Measurements from ENCODE around the gene ABHD4. TPM values are rescaled to one million over a fixed set of nuclear protein-coding genes. Genes with fewer than 3 reads are reported as not detected.
A peak's percentile ranks its signal among the peaks of the same experiment; 100 is the strongest.

ABHD4 gene
- total RNA-seq, 2 donors from 2014 or later: 25.9 to 116 TPM

DNA sequence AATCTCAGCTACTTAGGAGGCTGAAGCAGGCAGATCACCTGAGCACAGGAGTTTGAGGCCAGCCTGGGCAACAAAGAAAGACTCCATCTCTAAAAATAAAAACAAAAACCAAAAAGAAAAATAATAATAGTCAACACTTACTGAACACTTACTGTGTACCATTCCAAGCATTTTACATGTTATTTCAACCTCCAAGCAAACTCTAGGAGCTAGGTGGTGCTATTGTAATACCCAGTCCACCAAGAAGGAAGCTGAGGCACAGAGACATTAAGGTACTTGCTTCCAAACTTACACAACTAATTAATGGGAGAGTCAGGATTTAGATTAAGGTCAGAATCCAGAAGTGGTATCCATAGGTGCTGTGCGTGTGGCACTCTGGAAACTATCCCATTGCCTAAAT lies 59.8 kb downstream of the ABHD4 start:
- H3K36me3 ChIP-seq: no peaks in the 10 kb centered on the region
- intact Hi-C loops (cut with DNase I): loop anchor here (10.0 kb wide), 1 partner anchor 167 kb away; the partner anchor contains the start of gene MRPL52
- H3K4me3 ChIP-seq: no peak overlapping the region
- H3K9me3 ChIP-seq: no peaks in the 10 kb centered on the region
- TF ChIP-seq, protein P1, sequence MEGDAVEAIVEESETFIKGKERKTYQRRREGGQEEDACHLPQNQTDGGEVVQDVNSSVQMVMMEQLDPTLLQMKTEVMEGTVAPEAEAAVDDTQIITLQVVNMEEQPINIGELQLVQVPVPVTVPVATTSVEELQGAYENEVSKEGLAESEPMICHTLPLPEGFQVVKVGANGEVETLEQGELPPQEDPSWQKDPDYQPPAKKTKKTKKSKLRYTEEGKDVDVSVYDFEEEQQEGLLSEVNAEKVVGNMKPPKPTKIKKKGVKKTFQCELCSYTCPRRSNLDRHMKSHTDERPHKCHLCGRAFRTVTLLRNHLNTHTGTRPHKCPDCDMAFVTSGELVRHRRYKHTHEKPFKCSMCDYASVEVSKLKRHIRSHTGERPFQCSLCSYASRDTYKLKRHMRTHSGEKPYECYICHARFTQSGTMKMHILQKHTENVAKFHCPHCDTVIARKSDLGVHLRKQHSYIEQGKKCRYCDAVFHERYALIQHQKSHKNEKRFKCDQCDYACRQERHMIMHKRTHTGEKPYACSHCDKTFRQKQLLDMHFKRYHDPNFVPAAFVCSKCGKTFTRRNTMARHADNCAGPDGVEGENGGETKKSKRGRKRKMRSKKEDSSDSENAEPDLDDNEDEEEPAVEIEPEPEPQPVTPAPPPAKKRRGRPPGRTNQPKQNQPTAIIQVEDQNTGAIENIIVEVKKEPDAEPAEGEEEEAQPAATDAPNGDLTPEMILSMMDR (IDR thresholded peaks at IDR 0.05): peak in 2 of 4 experiments; percentile 28 to 48
- no peak for TF ChIP-seq POLR2AphosphoS5 (IDR thresholded peaks at IDR 0.05)
- no peaks in the 10 kb centered on the region for H3K4me1 ChIP-seq (replicated peaks)
- no peak overlapping the region for H3K27ac ChIP-seq
- no peaks in the 10 kb centered on the region for H3K27me3 ChIP-seq (replicated peaks; ENCODE audit: insufficient read depth)
- 92% methylated on average over 1 of the region's 1 CpG for WGBS
- DNase-seq (ENCODE audit: low spot score): no peak

DNA sequence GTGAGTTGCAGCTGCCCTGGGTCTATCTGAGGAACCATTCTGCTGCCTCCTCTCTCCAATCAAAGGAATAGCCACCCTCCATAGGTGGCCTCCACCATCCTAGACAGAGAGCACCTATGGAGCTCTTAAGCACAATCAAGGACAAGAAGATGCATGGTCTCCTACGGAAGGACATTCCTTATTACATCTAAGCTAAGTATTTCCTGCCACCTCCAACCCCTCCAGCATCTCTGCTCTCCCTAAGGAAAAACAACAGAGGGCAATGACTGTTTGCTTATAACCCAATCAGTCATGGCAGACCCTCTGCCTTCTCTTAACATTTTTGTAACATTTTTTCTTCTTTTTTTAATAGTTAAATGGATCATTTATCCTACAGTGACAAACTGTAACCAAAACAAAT lies 60.8 kb downstream of the ABHD4 start:
- Histone ChIP-seq H3K4me3 (no peak overlapping the region), H3K36me3 (no peaks in the 10 kb centered on the region), H3K4me1 (replicated peaks) (no peaks in the 10 kb centered on the region), H3K27me3 (replicated peaks; ENCODE audit: insufficient read depth) (no peaks in the 10 kb centered on the region), H3K27ac (no peak overlapping the region), H3K9me3 (no peaks in the 10 kb centered on the region)
- DNase-seq (ENCODE audit: low spot score): no peak
- TF ChIP-seq POLR2AphosphoS5 (IDR thresholded peaks at IDR 0.05): no peak
- intact Hi-C loops (cut with DNase I): loop anchor here (10.0 kb wide), 1 partner anchor 166 kb away; the partner anchor contains the start of gene MRPL52
- 50% methylated on average over 1 of the region's 1 CpG for WGBS

DNA sequence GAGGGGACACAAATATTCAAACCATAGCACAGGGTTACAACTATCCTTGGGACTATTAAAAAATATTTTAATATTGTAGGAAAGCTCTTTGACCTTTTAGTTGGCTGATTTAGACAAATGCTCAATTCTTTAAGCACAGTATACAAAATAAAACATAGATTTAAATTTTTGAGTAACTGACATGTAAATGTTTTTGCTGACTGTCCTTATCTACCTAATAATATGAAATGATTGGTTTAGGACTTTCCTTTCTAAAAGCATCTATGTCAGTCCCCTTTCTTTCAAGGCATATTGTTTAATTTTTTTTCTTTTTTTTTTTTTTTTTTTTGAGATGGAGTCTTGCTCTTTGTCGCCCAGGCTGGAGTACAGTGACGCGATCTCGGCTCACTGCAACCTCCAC lies 62.6 kb downstream of the ABHD4 start:
- Histone ChIP-seq H3K27ac (no peak overlapping the region), H3K4me1 (replicated peaks) (no peaks in the 10 kb centered on the region), H3K4me3 (no peak overlapping the region), H3K9me3 (no peaks in the 10 kb centered on the region), H3K36me3 (no peaks in the 10 kb centered on the region), H3K27me3 (replicated peaks; ENCODE audit: insufficient read depth) (no peaks in the 10 kb centered on the region)
- DNase-seq (ENCODE audit: low spot score): no peak
- WGBS: 88% methylated on average over 4 of the region's 4 CpGs
- TF ChIP-seq, protein P1 (IDR thresholded peaks at IDR 0.05): no peak
- TF ChIP-seq POLR2AphosphoS5 (IDR thresholded peaks at IDR 0.05) (no peak), POLR2A (IDR thresholded peaks at IDR 0.05) (no peak)
- intact Hi-C loops (cut with DNase I): no loop called here

Other genes starting within 250 kb of the ABHD4 start
- 100 to 1,000 TPM; 231 to 289 TPM for gene DAD1, start 9.1 kb upstream of the ABHD4 start, total RNA-seq
- gene OR6J1, start 46.1 kb downstream of the ABHD4 start, total RNA-seq: not detected
- gene OXA1L, start 168.4 kb downstream of the ABHD4 start, total RNA-seq: 10 to 100 TPM; 65.2 to 81.9 TPM
- 1 to 10 TPM; 4.6 to 8.1 TPM for gene SLC7A7, start 217.1 kb downstream of the ABHD4 start, total RNA-seq
- gene MRPL52, start 231.6 kb downstream of the ABHD4 start, total RNA-seq: 100 to 1,000 TPM in 1 of 2 donors, 10 to 100 TPM in 1; 54.5 to 195 TPM
- 10 to 100 TPM; 64.9 to 90.4 TPM for gene MMP14, start 238.3 kb downstream of the ABHD4 start, total RNA-seq

Data from prostate gland (tissue), 2 donors.